Posterior cingulate gyrus (tissue), 11 donors: Measurements from ENCODE around the gene KRTAP1-4.
"Not testable (repeated sequence)": the region's sequence is repeated elsewhere in the genome, so short reads cannot be mapped to it uniquely, and the experiment has no call there.

ENCODE experiments used
- DNase-seq, 10 donors: peaks; one replicate each; pipeline versions ENCODE4 v3.0.0 to v3.0.0-alpha.2; 2020 to 2021; ENCODE audit warnings: mixed read lengths in 3 of 10
- intact Hi-C: fragments of 100-400 bp; cut with DNase I; formaldehyde crosslinking; loops from one replicate; pipeline ENCODE4 v1.15.1; 2023

Gene KRTAP1-4

GRCh38 chr17:41009301-41009760 is 20.7 kb downstream of the KRTAP1-4 start:
- intact Hi-C loops, result no loop called here
- no peak for DNase-seq

GRCh38 chr17:41008811-41009210 is 21.2 kb downstream of the KRTAP1-4 start, which contains the start of gene KRTAP3-1:
Gene KRTAP3-1 (minus strand): TSS chr17:41009128. CDS start chr17:41009074, 54 bp downstream.
- DNase-seq, result peak in 2 of 10 donors; percentile 47 to 72
- intact Hi-C loops, result no loop called here

- intact Hi-C loops, result no loop called here
- DNase-seq, result peak in 1 of 10 donors; percentile 65
Measured at GRCh38 chr17:41004397-41004796, 25.6 kb downstream of the KRTAP1-4 start.

GRCh38 chr17:41003926-41004325 is 26.1 kb downstream of the KRTAP1-4 start:
- no peak for DNase-seq
- intact Hi-C loops, result no loop called here

- intact Hi-C loops, result no loop called here
Measured at GRCh38 chr17:41002814-41003213, 27.2 kb downstream of the KRTAP1-4 start.

GRCh38 chr17:41001795-41002194 is 28.2 kb downstream of the KRTAP1-4 start:
- no peak for DNase-seq
- intact Hi-C loops, result no loop called here

More at GRCh38 chr17:41002814-41003213, 27.2 kb downstream of the KRTAP1-4 start:
- DNase-seq, result no peak

GRCh38 chr17:40999563-40999962 is 30.4 kb downstream of the KRTAP1-4 start, which contains the start of gene KRTAP3-2:
Gene KRTAP3-2 (minus strand): TSS chr17:40999906. CDS start chr17:40999853, 53 bp downstream.
- intact Hi-C loops, result not testable (repeated sequence)
- DNase-seq, result peak in 8 of 10 donors; percentile 18 to 90 (median 31)

- DNase-seq, result no peak
- intact Hi-C loops, result no loop called here
Measured at GRCh38 chr17:40997361-40997760, 32.6 kb downstream of the KRTAP1-4 start.

- intact Hi-C loops, result no loop called here
- no peak for DNase-seq
Measured at GRCh38 chr17:40996829-40997228, 33.2 kb downstream of the KRTAP1-4 start.

GRCh38 chr17:40995116-40995515 is 34.9 kb downstream of the KRTAP1-4 start:
- DNase-seq, result no peak
- intact Hi-C loops, result no loop called here

- no peak for DNase-seq
- intact Hi-C loops, result no loop called here
Measured at GRCh38 chr17:40993839-40994238, 36.2 kb downstream of the KRTAP1-4 start, which contains the start of gene KRTAP3-3. Gene KRTAP3-3 (minus strand): TSS chr17:40994164. CDS start chr17:40994097, 67 bp downstream.

- intact Hi-C loops, result no loop called here
- DNase-seq, result no peak
Measured at GRCh38 chr17:40993084-40993483, 36.9 kb downstream of the KRTAP1-4 start.

GRCh38 chr17:40992666-40993065 is 37.3 kb downstream of the KRTAP1-4 start:
- DNase-seq, result no peak
- intact Hi-C loops, result no loop called here

GRCh38 chr17:40986920-40987319 is 43.1 kb downstream of the KRTAP1-4 start:
- intact Hi-C loops, result no loop called here
- no peak for DNase-seq

GRCh38 chr17:40984226-40984625 is 45.8 kb downstream of the KRTAP1-4 start, which contains the start of gene KRT40:
Gene KRT40 (minus strand): TSS chr17:40984326. CDS start chr17:40984273, 53 bp downstream.
- intact Hi-C loops, result no loop called here
- no peak for DNase-seq

GRCh38 chr17:40981115-40981514 is 48.9 kb downstream of the KRTAP1-4 start:
- no peak for DNase-seq
- intact Hi-C loops, result no loop called here

GRCh38 chr17:40980596-40980995 is 49.4 kb downstream of the KRTAP1-4 start:
- DNase-seq, result peak in 8 of 10 donors; percentile 11 to 92 (median 25)
- intact Hi-C loops, result no loop called here

GRCh38 chr17:40980117-40980516 is 49.9 kb downstream of the KRTAP1-4 start:
- intact Hi-C loops, result no loop called here
- no peak for DNase-seq
